Ecto neural progenitor cell (in vitro differentiated cells): Measurements from ENCODE around the gene RTN1.

ENCODE experiments used
- DNase-seq: peaks from one replicate; pipeline ENCODE4 v3.0.0-alpha.2; 2018; ENCODE audit warnings: low spot score

Gene RTN1

DNA sequence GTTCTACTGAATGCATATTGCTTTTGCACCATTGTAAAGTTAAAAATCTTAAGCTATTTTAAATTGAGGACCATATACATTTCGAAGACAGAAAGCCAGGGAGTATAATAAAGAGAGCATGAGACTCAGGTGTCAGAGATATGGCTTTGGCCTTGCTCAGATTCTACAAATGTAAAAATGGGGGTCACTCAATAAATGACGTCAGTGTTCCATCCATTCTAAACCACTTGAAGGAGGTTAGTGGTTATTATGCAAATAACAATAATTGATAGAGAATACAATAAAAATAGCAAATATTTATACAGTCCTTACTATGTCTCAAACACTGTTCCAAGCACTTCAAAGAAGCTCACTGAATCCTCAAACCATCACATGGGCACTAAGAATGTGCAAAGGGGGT lies 20.1 kb downstream of the RTN1 start:
- no peak for DNase-seq

DNA sequence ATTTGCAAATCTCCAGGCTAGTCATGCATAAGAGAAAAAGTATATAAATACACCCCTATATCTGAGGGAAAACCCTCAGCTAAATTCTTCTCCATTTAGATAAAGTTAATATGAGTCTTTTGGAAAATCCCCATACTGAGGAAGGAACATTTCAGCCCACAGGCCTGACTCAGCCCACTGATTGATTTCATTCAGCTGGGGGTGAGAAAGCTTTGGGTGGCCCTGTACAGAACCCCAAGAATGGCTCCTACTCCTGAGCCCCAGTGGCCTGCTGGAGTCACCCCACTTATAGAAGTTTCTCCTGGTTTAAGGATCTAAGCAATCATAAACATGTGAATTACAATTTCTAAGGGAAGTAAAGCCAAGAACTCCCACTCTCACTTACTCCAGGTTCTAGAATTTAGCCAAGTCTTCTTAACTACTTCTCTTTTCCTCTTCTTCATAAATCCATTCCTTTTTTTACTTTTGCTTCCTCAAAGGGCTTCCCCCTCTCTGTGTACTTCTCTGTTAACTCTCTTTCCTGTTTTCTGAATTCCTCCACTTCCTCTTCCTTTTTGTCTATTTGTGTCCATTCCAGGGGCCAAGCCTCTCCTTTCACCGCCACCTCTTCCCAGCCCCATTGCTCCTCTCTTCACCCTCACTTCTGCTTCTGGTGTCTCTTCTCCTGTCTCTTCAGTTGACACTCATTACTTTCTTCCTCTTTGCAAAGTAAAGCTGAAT lies 21.0 kb downstream of the RTN1 start:
- DNase-seq, result no peak

DNA sequence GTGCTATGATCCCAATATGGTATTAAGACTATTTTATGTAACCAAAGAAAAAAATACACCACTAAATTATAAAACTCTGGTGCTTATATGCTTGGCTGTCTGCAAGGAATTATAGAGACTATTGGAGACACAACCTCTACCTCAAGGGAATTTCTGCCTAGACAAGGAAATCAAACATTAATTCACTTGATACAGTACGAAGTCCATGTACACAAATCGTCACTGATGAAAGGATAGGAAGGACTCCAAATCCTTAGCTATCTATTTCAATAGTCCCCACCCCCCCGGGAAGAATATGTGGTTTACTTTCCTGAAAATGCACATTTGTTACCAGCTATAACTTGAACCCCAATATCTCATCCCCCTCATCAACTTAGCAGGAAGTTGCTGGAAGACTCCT lies 21.9 kb downstream of the RTN1 start:
- DNase-seq, result no peak

DNA sequence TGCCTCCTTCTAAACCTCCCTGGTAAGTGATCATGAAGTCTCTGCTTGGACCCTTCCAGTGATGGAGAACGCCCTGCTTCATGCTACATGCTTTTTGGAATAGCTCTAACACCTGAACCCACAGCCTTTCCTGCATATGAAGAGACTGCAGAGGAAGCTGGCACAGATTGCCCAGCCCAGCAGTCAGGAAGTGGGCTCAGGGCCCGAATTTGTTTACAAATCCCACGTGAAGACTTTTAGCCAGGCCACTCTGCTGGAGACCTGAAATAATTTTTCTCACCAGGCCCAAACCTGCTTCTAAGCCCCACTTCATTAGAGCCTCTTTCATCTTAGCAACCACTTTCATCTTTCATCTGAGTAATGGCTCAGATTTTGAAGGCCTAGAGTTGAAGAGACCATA lies 22.9 kb downstream of the RTN1 start:
- DNase-seq, result no peak

DNA sequence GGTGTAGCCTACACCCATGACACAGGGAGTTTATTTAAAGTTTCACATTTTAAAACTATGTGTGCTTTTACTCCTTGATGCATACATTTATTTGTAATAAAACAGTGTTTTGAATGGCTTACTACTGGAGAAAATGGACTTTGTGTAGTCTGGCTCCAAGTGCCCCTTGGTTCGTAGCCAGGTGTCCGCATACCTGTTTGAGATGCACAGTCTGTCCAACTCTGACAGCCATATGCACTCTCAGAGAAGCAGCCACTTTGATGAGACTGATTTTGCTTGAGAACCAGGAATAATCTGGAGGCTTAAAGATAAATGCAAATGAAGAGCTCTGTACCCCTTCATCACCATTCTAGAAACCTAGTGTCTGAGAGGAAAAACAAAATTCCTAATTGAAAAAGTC lies 24.0 kb downstream of the RTN1 start:
- DNase-seq, result no peak

DNA sequence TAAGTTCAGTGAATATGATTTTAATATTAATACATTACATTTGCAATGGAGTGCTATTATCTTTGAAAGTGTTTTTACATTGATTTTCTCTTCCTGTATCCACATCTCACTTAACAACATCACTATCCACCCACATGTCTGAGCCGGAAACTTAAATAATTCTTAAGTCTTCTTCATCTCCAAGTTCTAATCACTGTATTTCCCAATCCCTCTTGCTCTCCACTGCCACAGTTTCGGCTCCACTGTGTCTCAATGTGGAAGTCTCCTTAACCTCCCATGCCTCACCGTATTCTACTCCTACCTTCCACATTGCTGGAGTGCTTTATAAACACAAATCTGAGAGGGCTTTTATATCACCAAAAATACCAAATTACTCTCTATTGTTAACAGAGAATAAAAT lies 25.3 kb downstream of the RTN1 start:
- DNase-seq, result no peak

DNA sequence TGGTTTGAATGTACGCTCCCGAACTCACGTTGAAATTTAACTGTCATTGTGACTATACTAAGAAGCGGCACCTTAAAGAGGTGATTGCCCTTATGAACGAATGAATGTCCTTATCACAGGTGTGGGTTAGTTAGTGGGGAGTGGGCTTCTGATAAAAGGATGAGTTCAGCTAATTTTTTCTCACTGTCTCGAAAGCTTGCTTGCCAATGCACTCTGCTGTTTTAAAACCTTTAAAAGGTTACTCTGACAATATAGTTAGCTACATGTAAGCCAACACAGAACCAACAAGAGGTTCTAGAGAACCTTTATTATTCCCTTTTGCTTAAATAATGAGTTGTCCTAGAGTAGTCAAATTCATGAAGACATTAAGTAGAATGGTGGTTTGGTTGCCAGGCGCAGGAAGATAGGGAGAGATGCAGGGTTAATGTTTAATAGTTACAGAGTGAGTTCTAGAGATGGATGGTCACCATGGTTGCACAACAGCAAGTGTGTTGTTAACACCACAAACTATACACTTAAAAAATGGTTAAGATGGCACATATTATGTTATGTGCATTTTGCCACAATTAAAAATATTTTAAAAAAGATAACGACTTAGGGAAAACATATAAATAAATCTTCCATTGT lies 26.3 kb downstream of the RTN1 start:
- no peak for DNase-seq

DNA sequence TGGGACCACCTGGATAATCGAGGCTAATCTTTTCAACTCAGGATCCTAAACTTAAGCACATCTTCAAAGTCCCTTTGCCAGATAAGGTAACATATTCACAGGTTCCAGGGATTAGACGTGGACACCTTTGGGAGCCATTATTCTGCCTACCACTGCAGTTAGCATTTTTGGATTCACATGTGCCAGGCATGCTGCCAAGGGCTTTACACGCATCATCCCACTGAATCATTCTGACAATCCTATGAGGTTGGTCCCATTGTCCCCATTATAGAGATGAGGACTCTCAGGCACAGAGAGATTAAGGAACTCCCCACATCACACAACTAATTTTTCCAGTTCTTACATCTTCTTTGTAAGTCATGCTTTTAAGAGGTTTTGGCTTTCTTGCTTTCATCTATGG lies 34.5 kb downstream of the RTN1 start:
- no peak for DNase-seq

DNA sequence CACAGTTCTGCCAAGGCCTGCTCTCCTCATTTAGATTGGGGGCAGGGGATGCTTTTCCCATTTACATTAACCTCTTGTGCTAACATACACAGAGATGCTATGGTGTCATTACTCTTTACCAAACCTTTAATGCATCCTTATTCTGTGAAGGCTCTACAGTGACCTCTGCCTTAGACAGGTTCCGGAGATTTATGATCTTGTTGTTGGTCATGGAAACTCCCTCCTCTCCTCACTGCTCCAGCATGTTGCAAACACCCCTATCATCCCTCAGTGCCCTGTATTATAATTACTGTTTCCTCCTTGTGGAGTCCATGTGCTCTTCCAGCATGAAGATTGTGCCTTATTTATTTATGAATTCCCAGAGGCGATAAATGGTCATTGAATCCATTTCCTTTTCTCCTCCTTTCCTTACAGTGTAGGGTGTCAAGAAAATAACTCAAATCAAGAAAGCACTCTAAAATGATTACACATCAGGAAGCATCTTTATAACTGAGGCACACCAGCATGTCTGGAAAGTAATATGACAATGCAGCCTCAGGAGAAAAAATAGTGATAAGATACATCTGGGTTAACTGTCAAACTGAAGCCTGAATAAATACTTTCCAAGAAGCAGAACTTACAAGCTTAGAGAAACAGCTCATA lies 37.8 kb downstream of the RTN1 start:
- no peak for DNase-seq

DNA sequence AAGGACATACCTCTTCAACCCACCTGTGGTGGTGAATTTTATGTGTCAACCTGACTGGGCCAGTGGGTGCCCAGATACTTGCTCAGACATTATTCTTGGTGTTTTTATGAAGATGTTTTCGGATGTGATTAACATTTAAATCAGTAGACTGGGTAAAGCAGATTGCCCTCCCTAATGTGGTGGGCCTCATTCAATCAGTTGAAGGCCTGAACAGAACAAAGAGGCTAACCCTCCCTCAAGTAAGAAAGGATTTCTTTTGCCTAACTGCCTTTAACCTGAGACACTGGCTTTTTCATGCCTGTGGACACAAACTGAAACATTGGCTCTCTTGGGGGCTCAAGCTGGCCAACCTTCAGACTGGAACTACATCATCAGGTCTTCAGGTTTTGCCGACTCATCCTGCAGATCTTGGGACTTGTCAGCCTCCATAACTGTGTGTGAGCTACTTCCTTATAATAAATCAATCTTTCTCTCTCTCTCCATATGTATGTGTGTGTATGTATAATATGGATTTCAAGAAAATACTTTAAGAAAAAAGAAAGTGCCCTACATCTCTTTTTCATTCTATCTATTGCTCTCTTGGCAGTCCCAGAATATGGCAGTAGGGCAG lies 39.4 kb downstream of the RTN1 start:
- no peak for DNase-seq

DNA sequence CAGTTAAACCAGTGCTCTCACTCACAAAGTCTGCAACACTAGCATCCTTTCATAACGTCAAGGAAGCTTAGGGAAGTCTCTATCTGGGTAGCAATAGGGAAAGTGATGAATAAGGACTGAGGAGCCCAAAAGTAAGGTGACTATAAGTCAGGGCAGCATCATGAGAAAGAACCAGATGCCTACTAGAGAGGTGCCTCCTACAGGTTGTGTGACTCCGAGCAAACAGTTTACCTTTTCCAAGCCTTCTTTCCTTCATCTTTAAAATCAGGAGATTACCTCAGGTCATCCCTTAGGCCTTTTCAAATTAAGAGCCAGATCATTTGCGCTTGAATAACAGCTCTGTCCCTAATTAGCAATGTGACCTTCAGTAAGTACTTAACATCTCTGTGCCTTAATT lies 40.2 kb downstream of the RTN1 start:
- no peak for DNase-seq

DNA sequence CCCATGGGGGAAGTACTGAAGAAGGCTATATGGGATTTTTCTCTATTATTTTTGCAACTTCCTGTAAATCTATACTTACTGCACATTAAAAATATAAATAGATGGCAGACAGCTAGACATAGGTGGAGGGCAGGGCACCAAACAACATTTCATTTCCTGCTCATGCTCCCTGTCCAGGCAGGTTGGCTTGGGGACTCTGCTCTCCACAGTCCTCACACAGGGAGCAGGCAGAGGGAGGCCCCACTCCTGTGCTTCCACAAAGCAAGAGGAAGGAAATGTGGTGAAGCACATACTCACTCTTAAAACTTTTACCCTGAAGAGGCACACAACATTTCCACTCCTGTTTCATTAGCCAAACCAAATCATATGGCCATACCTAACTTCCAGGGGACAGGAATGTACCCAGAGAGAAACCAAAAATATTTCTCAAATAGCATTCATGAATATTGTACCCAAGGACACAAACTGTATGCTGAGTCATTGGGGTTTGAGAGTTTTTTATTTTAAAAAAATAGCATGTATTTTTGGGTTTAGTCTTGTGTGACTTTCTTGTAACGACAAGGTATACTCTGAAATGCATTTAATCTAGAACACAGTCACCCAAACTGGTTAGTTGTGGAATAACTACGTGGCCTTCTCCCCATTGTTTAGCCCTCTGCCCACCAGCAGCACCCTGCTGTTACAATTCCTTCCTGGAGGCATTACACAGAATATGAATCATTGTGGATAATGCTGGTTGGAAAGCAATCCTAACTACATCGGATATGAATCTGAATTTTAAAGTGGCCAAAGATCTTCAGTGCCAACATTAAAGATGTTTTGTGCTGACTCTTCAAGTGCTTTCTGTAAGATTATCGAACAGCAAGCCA lies 40.9 kb downstream of the RTN1 start:
- no peak for DNase-seq

DNA sequence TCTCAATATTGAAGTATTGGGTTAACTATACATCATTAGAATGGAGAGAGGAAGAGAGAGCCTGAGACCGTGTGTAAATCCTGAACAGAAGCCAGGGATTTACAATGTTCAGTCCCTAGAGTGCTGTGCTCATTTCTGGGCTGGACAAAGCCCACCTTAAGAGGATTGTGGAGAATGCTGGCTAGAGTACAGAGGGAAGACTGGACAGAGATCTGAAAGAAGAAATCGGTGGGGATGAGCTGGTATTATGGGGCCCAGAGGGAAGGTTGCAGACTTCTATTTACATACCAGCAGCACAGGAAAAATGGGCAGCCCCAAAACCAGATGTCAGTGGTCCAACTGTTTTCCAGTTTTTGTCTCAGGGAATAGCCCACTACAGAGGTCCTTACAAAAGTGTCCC lies 42.3 kb downstream of the RTN1 start:
- no peak for DNase-seq

DNA sequence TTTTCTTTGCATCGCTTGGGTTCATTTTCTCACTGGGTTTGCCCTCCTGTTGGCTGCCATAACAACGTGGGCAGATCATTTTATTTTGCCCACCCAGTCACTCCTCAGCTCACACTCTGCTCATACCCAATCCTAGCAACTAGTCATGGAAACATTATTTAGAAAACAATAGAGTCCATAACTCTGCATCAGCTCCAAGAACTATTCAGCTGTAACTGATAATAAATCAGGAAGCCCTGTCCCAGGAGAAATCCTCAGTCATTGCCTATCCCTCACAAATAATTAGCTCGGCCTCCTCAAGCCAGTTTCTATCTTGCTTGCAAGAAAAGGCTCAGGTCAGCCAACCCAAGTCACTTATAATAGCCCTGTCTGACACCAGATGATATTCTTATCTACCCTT lies 43.2 kb downstream of the RTN1 start:
- DNase-seq, result no peak

DNA sequence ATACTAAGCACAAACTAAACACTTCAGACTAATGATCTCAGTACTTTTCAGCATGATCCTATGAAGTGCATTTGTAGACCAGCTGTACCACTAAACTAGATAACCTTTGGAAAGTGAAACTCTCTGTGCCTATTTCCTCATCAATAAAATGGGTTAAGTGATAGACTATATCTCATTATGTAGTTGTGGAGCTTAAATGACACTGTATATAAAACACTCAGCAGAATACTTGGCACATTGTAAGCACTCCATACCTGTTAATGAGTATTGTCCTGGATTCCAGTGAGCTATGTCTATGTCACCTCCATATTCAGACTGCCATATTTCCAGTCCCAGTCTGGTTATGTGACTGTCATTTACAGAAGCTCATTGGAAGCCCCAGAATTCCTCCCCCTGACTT lies 44.4 kb downstream of the RTN1 start:
- DNase-seq, result no peak

DNA sequence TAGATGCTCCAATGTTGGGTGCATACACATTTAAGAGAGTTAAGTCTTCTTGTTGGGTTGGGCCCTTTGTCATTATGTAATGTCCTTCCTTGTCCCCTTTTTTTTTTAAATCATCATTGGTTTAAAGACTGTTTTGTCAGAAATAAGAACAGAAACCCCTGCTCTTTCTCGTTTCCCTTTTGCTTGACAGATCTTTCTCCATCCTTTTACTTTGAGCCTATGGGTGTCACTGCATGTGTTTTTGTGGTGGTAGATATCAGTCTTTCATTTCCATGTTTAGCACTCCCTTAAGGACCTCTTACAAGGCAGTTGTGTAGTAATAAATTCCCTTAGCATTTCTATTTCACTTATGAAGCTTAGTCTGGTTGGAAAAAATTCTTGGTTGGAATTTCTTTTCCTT lies 47.4 kb downstream of the RTN1 start:
- DNase-seq, result no peak

DNA sequence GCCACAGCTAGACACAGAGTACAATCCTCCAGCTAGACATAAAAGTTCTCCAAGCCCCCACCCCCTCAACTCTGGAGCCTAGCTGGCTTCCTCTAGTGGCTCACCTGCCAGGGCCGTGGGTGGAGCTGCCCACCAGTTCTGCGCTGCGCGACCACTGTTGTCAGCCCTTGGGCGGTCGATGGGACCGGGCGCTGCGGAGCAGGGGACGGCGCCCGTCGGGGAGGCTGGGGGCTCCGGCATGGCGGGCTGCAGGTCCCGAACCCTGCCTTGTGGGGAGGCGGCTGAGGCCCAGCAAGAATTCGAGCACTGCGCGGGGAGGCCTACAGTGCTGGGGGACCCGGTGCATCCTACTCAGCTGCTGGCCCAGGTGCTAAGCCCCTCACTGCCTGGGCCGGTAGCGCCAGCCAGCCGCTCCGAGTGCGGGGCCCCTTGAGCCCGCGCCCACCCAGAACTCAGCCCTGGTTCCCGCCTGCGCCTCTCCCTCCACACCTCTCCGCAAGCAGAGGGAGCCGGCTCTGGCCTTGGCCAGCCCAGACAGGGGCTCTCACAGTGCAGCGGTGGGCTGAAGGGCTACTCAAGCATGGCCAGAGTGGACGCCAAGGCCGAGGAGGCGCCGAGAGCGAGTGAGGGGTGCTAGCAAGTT lies 51.0 kb downstream of the RTN1 start:
- DNase-seq, result no peak

DNA sequence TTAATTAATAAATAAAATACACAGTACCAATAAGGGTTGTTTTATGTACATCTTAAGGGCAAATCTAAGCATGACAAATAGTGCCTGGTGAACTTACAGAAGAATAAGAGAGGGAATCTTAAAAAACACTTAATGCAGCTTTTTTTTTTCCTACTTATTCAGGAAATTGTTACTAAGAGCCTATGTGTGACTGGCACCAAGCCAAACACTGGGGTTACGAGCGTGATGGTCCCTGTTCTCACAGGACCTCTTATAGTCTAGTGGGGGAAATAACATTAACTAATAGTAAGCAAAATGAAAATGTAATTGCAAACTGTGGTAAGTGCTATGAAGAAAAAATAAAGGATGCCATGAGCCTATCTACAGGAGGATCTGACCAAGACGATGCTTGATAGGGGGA lies 53.6 kb downstream of the RTN1 start:
- no peak for DNase-seq

DNA sequence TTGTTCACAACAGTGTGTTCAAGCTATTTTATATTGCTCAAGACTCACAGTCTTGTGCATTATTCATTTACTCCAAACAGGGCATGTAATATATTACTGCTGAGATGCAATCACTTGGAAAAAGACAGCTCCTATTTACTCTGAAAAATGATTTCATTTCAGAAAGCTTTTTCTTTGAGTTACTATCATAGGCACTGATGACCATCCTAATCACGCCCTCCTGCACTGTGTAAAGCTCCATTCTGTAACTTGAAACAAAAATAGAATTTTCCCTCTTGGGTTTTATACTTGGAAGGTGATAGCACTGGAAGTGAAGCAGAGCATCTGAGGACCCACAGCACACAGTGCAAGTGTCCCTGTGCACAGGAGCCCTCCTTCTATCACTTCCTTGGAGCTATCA lies 55.6 kb downstream of the RTN1 start:
- DNase-seq, result no peak

DNA sequence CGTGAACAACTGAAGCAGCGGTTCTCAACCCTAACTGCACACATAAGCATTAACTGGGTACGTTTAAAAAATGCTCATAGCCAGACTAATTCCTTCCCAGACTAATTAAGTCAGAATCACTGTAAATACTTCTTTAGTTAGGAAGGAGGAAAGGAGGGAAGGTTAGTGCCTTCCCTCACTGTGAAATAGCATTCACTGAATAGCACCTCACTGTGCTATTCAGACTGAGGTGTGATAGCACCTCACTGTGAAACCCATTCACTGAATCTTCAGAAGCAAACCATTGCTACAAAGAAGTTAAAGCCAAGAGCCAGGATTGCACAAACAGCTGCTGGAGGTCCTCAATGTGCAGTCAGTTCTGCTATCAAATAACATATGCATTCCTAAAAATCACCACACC lies 58.8 kb downstream of the RTN1 start:
- DNase-seq, result no peak

DNA sequence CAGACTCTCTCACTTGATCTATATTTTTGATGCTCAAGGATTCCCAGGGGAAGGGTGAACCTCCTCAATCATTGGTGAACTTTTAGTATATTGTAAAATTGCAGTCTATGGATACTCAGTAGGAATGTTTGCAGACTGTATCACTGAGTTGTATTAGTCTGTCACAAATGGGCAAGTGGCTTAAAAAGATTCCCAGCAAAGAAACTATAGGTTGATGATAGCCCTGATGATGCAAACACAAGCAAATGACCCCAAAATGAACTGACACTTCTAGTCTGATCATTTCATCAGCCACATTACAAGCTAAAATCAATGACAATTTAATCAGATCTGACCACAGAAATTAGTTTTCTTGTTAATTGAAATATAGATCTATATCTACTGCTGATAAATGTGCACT lies 59.5 kb downstream of the RTN1 start:
- DNase-seq, result no peak

DNA sequence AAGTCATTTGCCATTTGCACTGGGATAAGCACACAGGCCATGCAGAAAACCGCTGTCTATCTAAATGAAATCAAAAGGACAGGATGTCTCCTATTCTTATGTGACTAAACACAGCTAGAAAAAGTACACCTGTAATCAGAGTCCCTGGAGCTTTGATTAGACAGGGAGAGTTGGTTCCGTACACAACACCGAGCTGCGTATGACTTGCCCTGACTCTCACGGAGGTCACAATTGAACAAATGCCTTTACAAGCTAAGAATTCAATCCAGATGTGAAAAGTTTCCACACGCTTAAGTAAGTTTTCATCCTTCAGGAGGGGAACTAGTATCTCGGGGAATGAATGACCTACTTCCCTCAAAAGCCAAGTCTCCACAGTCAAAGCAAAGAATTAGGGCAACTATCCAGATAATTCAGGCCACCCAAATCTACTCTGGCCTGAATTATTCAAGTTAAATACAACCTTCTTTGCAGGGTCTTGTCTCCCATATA lies 67.5 kb downstream of the RTN1 start:
- DNase-seq, result no peak
